ENCODE results near the gene ADGRA1.

Gene ADGRA1

GRCh38 chr10:133126431-133127290, 38.9 kb downstream of the ADGRA1 start:
- Mint-ChIP-seq H3K4me3 (no peak overlapping the region), H3K36me3 (ENCODE audit: low read depth) (no peaks in the 10 kb centered on the region), H3K27ac (no peak overlapping the region), H3K9me3 (no peaks in the 10 kb centered on the region), H3K4me1 (ENCODE audit: low read depth) (peaks cover 5% of the 10 kb centered on the region), H3K27me3 (ENCODE audit: low read depth) (peaks cover 8% of the 10 kb centered on the region)

GRCh38 chr10:133127291-133128125, 39.8 kb downstream of the ADGRA1 start:
- Mint-ChIP-seq H3K36me3 (ENCODE audit: low read depth) (no peaks in the 10 kb centered on the region), H3K4me3 (no peak overlapping the region), H3K4me1 (ENCODE audit: low read depth) (peaks cover 5% of the 10 kb centered on the region), H3K9me3 (no peaks in the 10 kb centered on the region), H3K27ac (no peak overlapping the region), H3K27me3 (ENCODE audit: low read depth) (peaks cover 8% of the 10 kb centered on the region)

DNA sequence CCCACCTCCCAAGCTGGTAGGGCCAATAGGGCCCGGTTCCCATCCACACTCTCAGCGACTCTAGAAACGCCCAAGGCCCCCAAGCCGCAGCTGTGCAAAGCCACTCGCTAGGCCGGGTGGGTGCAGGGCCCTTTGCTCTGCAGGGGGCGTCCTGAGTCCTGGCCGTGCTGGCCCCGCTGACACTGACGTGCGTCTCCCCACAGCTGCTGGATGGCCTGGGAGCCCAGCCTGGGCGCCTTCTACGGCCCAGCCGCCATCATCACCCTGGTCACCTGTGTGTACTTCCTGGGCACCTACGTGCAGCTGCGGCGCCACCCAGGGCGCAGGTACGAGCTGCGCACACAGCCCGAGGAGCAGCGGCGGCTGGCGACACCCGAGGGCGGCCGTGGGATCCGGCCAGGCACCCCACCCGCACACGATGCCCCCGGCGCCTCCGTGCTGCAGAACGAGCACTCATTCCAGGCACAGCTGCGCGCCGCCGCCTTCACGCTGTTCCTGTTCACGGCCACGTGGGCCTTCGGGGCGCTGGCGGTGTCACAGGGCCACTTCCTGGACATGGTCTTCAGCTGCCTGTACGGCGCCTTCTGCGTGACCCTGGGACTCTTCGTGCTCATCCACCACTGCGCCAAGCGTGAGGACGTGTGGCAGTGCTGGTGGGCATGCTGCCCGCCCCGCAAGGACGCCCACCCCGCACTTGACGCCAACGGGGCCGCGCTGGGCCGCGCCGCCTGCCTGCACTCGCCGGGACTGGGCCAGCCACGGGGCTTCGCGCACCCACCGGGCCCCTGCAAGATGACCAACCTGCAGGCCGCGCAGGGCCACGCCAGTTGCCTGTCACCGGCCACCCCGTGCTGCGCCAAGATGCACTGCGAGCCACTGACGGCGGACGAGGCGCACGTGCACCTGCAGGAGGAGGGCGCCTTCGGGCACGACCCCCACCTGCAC, 40.7 kb downstream of the ADGRA1 start:
- H3K36me3 Mint-ChIP-seq (ENCODE audit: low read depth) = no peaks in the 10 kb centered on the region
- peaks cover 4% of the 10 kb centered on the region for H3K27me3 Mint-ChIP-seq (ENCODE audit: low read depth)
- H3K9me3 Mint-ChIP-seq = no peaks in the 10 kb centered on the region
- H3K27ac Mint-ChIP-seq = no peak overlapping the region
- no peak overlapping the region for H3K4me3 Mint-ChIP-seq
- H3K4me1 Mint-ChIP-seq (ENCODE audit: low read depth) = peaks cover 3% of the 10 kb centered on the region

GRCh38 chr10:133129071-133129858, 41.5 kb downstream of the ADGRA1 start:
- Mint-ChIP-seq H3K9me3 (no peaks in the 10 kb centered on the region), H3K27ac (no peak overlapping the region), H3K4me1 (ENCODE audit: low read depth) (peaks cover 3% of the 10 kb centered on the region), H3K36me3 (ENCODE audit: low read depth) (no peaks in the 10 kb centered on the region), H3K27me3 (ENCODE audit: low read depth) (peaks cover 4% of the 10 kb centered on the region), H3K4me3 (no peak overlapping the region)

GRCh38 chr10:133129859-133130495, 42.3 kb downstream of the ADGRA1 start:
- Mint-ChIP-seq H3K27ac (no peak overlapping the region), H3K36me3 (ENCODE audit: low read depth) (no peaks in the 10 kb centered on the region), H3K27me3 (ENCODE audit: low read depth) (peaks cover 2% of the 10 kb centered on the region), H3K9me3 (no peaks in the 10 kb centered on the region), H3K4me1 (ENCODE audit: low read depth) (peaks cover 2% of the 10 kb centered on the region), H3K4me3 (no peak overlapping the region)

- H3K36me3 Mint-ChIP-seq (ENCODE audit: low read depth) = no peaks in the 10 kb centered on the region
- H3K27ac Mint-ChIP-seq = no peak overlapping the region
- no peaks in the 10 kb centered on the region for H3K4me1 Mint-ChIP-seq (ENCODE audit: low read depth)
- H3K4me3 Mint-ChIP-seq = no peak overlapping the region
- no peaks in the 10 kb centered on the region for H3K9me3 Mint-ChIP-seq
- H3K27me3 Mint-ChIP-seq (ENCODE audit: low read depth) = no peaks in the 10 kb centered on the region
These were observed 42.9 kb downstream of the ADGRA1 start for GRCh38 chr10:133130602-133131001.

DNA sequence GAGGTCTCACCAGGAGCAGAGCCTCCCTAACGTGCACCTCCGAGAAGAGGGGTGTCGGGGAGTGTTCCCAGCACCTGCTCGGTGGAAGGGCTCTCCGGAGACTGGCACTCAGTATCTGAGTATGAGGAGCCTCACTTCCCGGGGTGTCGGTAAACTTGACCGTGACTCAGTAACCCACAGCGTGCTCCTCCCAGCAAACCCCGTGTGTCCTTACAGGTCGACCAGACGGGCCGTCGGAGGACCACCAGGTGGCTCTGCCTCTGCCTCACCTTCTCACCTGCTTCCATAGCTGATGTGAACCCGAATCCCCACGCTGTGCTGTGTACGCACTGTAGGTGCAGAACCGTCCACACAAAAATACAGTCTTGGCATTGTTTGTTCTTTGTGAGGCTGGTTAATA, 43.3 kb downstream of the ADGRA1 start:
- peak overlapping the region; percentile 18 for H3K27ac Mint-ChIP-seq

GRCh38 chr10:133131734-133132472, 44.2 kb downstream of the ADGRA1 start:
- Mint-ChIP-seq H3K4me1 (ENCODE audit: low read depth) (no peaks in the 10 kb centered on the region), H3K27ac (no peak overlapping the region), H3K4me3 (no peak overlapping the region), H3K9me3 (no peaks in the 10 kb centered on the region), H3K27me3 (ENCODE audit: low read depth) (no peaks in the 10 kb centered on the region), H3K36me3 (ENCODE audit: low read depth) (no peaks in the 10 kb centered on the region)

More for the DNA sequence above, 43.3 kb downstream of the ADGRA1 start:
- H3K27me3 Mint-ChIP-seq (ENCODE audit: low read depth) = no peaks in the 10 kb centered on the region
- H3K9me3 Mint-ChIP-seq = no peaks in the 10 kb centered on the region
- H3K4me1 Mint-ChIP-seq (ENCODE audit: low read depth) = no peaks in the 10 kb centered on the region
- H3K36me3 Mint-ChIP-seq (ENCODE audit: low read depth) = no peaks in the 10 kb centered on the region
- no peak overlapping the region for H3K4me3 Mint-ChIP-seq

GRCh38 chr10:133132473-133133291, 45.0 kb downstream of the ADGRA1 start:
- Mint-ChIP-seq H3K27me3 (ENCODE audit: low read depth) (no peaks in the 10 kb centered on the region), H3K27ac (no peak overlapping the region), H3K4me3 (no peak overlapping the region), H3K4me1 (ENCODE audit: low read depth) (no peaks in the 10 kb centered on the region), H3K36me3 (ENCODE audit: low read depth) (no peaks in the 10 kb centered on the region), H3K9me3 (no peaks in the 10 kb centered on the region)

- Mint-ChIP-seq H3K27me3 (ENCODE audit: low read depth) (no peaks in the 10 kb centered on the region), H3K27ac (no peak overlapping the region), H3K36me3 (ENCODE audit: low read depth) (no peaks in the 10 kb centered on the region), H3K4me3 (no peak overlapping the region), H3K9me3 (no peaks in the 10 kb centered on the region), H3K4me1 (ENCODE audit: low read depth) (no peaks in the 10 kb centered on the region)
These were observed 45.9 kb downstream of the ADGRA1 start for GRCh38 chr10:133133471-133134231.

GRCh38 chr10:133134411-133135115, 46.8 kb downstream of the ADGRA1 start:
- Mint-ChIP-seq H3K4me1 (ENCODE audit: low read depth) (no peaks in the 10 kb centered on the region), H3K27me3 (ENCODE audit: low read depth) (no peaks in the 10 kb centered on the region), H3K27ac (no peak overlapping the region), H3K4me3 (no peak overlapping the region), H3K36me3 (ENCODE audit: low read depth) (no peaks in the 10 kb centered on the region), H3K9me3 (no peaks in the 10 kb centered on the region)
